ENCODE data around the gene RETREG2. TPM values are rescaled to one million over a fixed set of nuclear protein-coding genes. Genes with fewer than 3 reads are reported as not detected.
A peak's percentile ranks its signal among the peaks of the same experiment; 100 is the strongest.

Gene RETREG2
- total and polyA plus RNA-seq, 2 of the 4 experiments (the other 2 are of a cell fraction) = 45.2 to 51.1 TPM

GRCh38 chr2:219218217-219218731 is 40.2 kb downstream of the RETREG2 start:
- H3K36me3 ChIP-seq (ENCODE audit: control insufficient read depth, insufficient read depth, low read length) = peaks cover 50% of the 10 kb centered on the region
- in situ Hi-C loops (cut with MboI; ENCODE audit: low sequenced_read_pairs) = no loop called here
- peak overlapping the region; percentile 97 for H2AK9ac ChIP-seq (replicated peaks; ENCODE audit: low read depth, low read length, poor library complexity)
- peak overlapping the region; percentile 98 for H3K4ac ChIP-seq (ENCODE audit: low read depth, low read length)
- H2BK120ac ChIP-seq (ENCODE audit: low read depth, low read length) = peak overlapping the region; percentile 90
- H3K23ac ChIP-seq (ENCODE audit: low read depth, low read length) = peak overlapping the region; percentile 98
- peak overlapping the region; percentile 92 for H3K27ac ChIP-seq (ENCODE audit: insufficient read depth, low read length)
- H2BK5ac ChIP-seq (ENCODE audit: low read depth, low read length, poor library complexity, severe bottlenecking) = peak overlapping the region; percentile 91
- peak overlapping the region; percentile 15 to 87; a peak in 3 of 4 replicates for H4K8ac ChIP-seq (ENCODE audit: low read depth in 2 of 2, low read length in 2 of 2)
- H2BK20ac ChIP-seq (ENCODE audit: low read depth, low read length) = peak overlapping the region; percentile 53; the same call in 1 of the 2 replicates
- ATAC-seq (ENCODE audit: low read depth) (peak; percentile 77), DNase-seq (peak; percentile 68)
- dilution Hi-C loops (cut with HindIII; ENCODE audit: low sequenced_read_pairs, unreplicated experiment) = no loop called here
- WGBS, 2 experiments (ENCODE audit: extremely low coverage in 2 of 2, insufficient read length in 1 of 2) = 3% methylated on average over 32 of the region's 37 CpGs; no CpG with 5 or more reads in 1 of the 2 experiments
- no TSS peak for BruUV-seq (replicated peaks)
- H3K14ac ChIP-seq (replicated peaks; ENCODE audit: low read depth, low read length) = peak overlapping the region; percentile 88
- H2AFZ ChIP-seq (replicated peaks; ENCODE audit: low read length, poor library complexity) = peak overlapping the region; percentile 91
- H3K4me2 ChIP-seq (ENCODE audit: low read depth, low read length) = peak overlapping the region; percentile 93
- CTCF ChIA-PET = interaction anchor here (0.6 to 1.6 kb wide), 7 partner anchors 10 to 171 kb away, joined by 3 to 8 read pairs (median 4); partner anchors contain the start of genes DNAJB2 and ZFAND2B
- H2AK5ac ChIP-seq (ENCODE audit: low read depth, low read length) = peak overlapping the region; percentile 90
- H4K20me1 ChIP-seq (ENCODE audit: insufficient read depth, low read length) = peaks cover 11% of the 10 kb centered on the region
- peak overlapping the region; percentile 77 for H3K9ac ChIP-seq (ENCODE audit: low read depth, low read length)
- H4K5ac ChIP-seq (ENCODE audit: low read depth, low read length) = peak overlapping the region; percentile 78
- H3K4me1 ChIP-seq (ENCODE audit: control insufficient read depth, insufficient read depth, low read length) = peaks cover 5% of the 10 kb centered on the region; the same call in 1 of the 2 replicates
- POLR2A ChIA-PET (ENCODE audit: unreplicated experiment) = interaction anchor here (0.6 kb wide), 2 partner anchors 125 to 168 kb away, joined by 4 read pairs; no protein-coding TSS in a partner anchor
- TF ChIP-seq MXI1 (IDR thresholded peaks at IDR 0.05; ENCODE audit: borderline replicate concordance, low read depth, low read length) = 0 out of 2 replicates have a peak, but pooled peaks have one; percentile 23
- no peak for TF ChIP-seq CHD1 (IDR thresholded peaks at IDR 0.05; ENCODE audit: low read depth, low read length)
- TF ChIP-seq BHLHE40 (IDR thresholded peaks at IDR 0.05; ENCODE audit: low read depth, low read length) = no peak
- no peak for TF ChIP-seq USF2 (IDR thresholded peaks at IDR 0.05; ENCODE audit: low read depth, low read length)
- no peak for TF ChIP-seq SMC3 (IDR thresholded peaks at IDR 0.05; ENCODE audit: low read depth, low read length)
- no peak; the same call in 1 of the 2 replicates for TF ChIP-seq POLR2A (IDR thresholded peaks at IDR 0.05; ENCODE audit: low read depth, low read length)
- no peak for TF ChIP-seq MAFK (IDR thresholded peaks at IDR 0.05; ENCODE audit: low read depth, low read length)
- no peak for TF ChIP-seq CTCF (conservative IDR thresholded peaks at IDR 0.05; ENCODE audit: low read depth, low read length)
- TF ChIP-seq RFX5 (IDR thresholded peaks at IDR 0.05; ENCODE audit: low read depth, low read length) = no peak
- no peak for TF ChIP-seq CEBPB (IDR thresholded peaks at IDR 0.05; ENCODE audit: low read depth, low read length)
- TF ChIP-seq, protein P1, sequence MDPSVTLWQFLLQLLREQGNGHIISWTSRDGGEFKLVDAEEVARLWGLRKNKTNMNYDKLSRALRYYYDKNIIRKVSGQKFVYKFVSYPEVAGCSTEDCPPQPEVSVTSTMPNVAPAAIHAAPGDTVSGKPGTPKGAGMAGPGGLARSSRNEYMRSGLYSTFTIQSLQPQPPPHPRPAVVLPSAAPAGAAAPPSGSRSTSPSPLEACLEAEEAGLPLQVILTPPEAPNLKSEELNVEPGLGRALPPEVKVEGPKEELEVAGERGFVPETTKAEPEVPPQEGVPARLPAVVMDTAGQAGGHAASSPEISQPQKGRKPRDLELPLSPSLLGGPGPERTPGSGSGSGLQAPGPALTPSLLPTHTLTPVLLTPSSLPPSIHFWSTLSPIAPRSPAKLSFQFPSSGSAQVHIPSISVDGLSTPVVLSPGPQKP (IDR thresholded peaks at IDR 0.05; ENCODE audit: borderline replicate concordance, low read depth, low read length) = no peak
- TF ChIP-seq RAD21 (IDR thresholded peaks at IDR 0.05; ENCODE audit: low read length) = no peak
- TF ChIP-seq RCOR1 (IDR thresholded peaks at IDR 0.05; ENCODE audit: insufficient replicate concordance, low read length) = peak; percentile 77
- no peaks in the 10 kb centered on the region for H3K9me3 ChIP-seq (ENCODE audit: control insufficient read depth, insufficient read depth, low read length)
- peak overlapping the region; percentile 82; the same call in 1 of the 2 replicates for H3K56ac ChIP-seq (ENCODE audit: extremely low read depth, insufficient read depth, low read length)
- peaks cover 6% of the 10 kb centered on the region for H3K9me1 ChIP-seq (ENCODE audit: insufficient read depth, low read length)
- H3K79me1 ChIP-seq (ENCODE audit: low read depth in 1 of 2, low read length in 2 of 2) = peaks cover 8 to 28% of the 10 kb centered on the region in 2 experiments; a peak in 3 of 4 replicates
- intact Hi-C loops (cut with micrococcal nuclease) = loop anchor here (1.0 to 2.0 kb wide), 2 partner anchors 58 to 61 kb away; partner anchors contain the start of genes DNAJB2 and NHEJ1
- peak overlapping the region; percentile 97 for H4K91ac ChIP-seq (ENCODE audit: insufficient read depth, low read depth, low read length)
- H3K4me3 ChIP-seq (ENCODE audit: insufficient read depth, low read depth, low read length) = peak overlapping the region; percentile 54
- peak overlapping the region; percentile 41; the same call in 1 of the 3 replicates for H2BK15ac ChIP-seq (ENCODE audit: low read depth, low read length)
- H3K18ac ChIP-seq (ENCODE audit: low read depth, low read length) = peak overlapping the region; percentile 81
- no peaks in the 10 kb centered on the region for H3K27me3 ChIP-seq (ENCODE audit: control insufficient read depth, insufficient read depth, low read length)

Measured in IMR-90 (cell line).